VCaP (cell line): ENCODE data around the gene GPSM3.
A peak's percentile ranks its signal among the peaks of the same experiment; 100 is the strongest.

Source experiments
- H3K27ac ChIP-seq: fragments of 450-650 bp; 2 replicates; pipeline ENCODE4 v1.5.1; 2017
- CTCF ChIP-seq: fragments of 450-650 bp; conservative IDR thresholded peaks from 2 replicates; pipeline ENCODE4 v1.5.1; 2017; ENCODE audit warnings: mild to moderate bottlenecking, moderate library complexity

GPSM3 gene

GRCh38 chr6:32153564-32154513, 38.6 kb downstream of the GPSM3 start, which contains the start of gene PPT2:
TSS of gene PPT2 (plus strand) at chr6:32154141. CDS start at chr6:32154595, 454 bp downstream.
- TF ChIP-seq CTCF, result no peak
- peak within 1 kb of the TSS; percentile 89 for H3K27ac ChIP-seq

- H3K27ac ChIP-seq, result peak overlapping the region; percentile 89
Measured at GRCh38 chr6:32152769-32153563, 39.5 kb downstream of the GPSM3 start.

GRCh38 chr6:32151863-32152768, 40.3 kb downstream of the GPSM3 start, which contains the start of gene PRRT1:
TSS of gene PRRT1 (minus strand) at chr6:32151939. CDS start at chr6:32151827, 112 bp downstream.
- H3K27ac ChIP-seq, result no peak within 1 kb of the TSS
- TF ChIP-seq CTCF, result no peak

More at GRCh38 chr6:32152769-32153563, 39.5 kb downstream of the GPSM3 start:
- TF ChIP-seq CTCF, result no peak

- H3K27ac ChIP-seq, result no peak overlapping the region
- no peak for TF ChIP-seq CTCF
Measured at GRCh38 chr6:32151181-32151862, 41.1 kb downstream of the GPSM3 start.

DNA sequence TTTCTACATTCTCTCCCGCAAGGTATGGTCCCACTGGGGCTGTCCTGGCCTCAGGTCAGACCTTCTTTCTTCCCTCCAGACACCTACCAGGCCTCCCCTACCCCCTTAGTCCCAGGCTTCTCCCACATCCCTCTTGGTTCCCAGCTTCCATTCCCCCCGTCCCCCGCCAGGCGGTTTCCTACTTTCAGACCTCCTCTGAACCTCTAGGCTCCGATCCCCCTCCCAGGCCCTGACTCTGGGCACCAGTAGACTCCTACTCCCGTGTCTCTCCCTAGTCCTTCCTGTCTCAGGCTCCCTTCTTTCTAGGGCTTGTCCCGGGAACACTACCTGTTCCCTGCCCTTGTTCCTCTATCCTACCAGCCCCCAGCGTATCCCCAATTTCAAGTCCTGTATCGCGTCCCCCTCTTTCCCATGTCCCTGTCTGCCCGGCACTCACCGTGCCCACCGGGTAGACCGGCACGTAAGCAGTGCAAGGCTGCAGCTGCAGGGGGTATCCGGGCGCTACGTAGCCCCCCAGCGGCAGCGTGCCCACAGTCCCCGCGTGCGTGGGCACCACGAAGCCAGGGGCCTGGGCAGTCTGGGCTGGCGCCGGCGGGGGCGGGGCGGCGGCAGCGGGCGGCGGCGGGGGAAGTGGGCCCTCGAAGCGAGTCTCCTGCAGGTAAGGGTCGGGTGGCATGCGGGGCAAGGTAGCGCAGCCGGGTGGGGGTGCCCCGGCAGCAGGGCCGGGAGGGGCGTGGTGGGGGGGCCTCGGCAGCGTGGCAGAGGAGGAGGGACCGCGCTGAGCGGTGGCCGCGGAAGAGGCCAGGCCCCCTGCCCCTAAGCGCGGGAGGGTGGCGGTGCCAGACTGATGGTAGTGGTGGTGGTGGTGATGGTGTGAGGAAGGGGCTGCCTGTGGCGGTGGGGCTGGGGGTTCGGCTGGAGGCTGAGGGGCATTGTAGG, 42.2 kb downstream of the GPSM3 start:
- no peak for TF ChIP-seq CTCF
- H3K27ac ChIP-seq, result no peak overlapping the region
